HEK293 (cell line): Measurements from ENCODE around the gene GARRE1.

Source experiments
- CTCF ChIA-PET: fragments of 350-600 bp; formaldehyde crosslinking; extraction: SDS; loops from one replicate; lab custom pipeline; 2021; ENCODE audit warnings: antibody characterized with exemption; lab: Yijun Ruan, JAX
- POLR2A ChIA-PET: fragments of 300-600 bp; formaldehyde crosslinking; extraction: SDS; loops from one replicate; lab custom pipeline; 2020; ENCODE audit warnings: antibody characterized with exemption, inconsistent platforms; lab: Yijun Ruan, JAX
- H3K27ac ChIP-seq: fragments of 200-500 bp; sonication (Bioruptor generic); 2 replicates; pipeline ENCODE4 v1.5.1; 2014; ENCODE audit warnings: low read depth, low read length, control low read depth, inconsistent platforms; ENCODE audit errors: extremely low read depth
- H3K36me3 ChIP-seq, 2 experiments: fragments of 200-500 bp in 1 of 2; sonication (Bioruptor generic) in 1 of 2; 1 replicate in 1 of 2; 2 replicates in 1 of 2; pipeline ENCODE4 v1.5.1; 2014 to 2017; ENCODE audit warnings: inconsistent platforms in 2 of 2, low read length in 2 of 2; ENCODE audit not compliant: control insufficient read depth in 2 of 2, insufficient read depth in 1 of 2
- H3K4me1 ChIP-seq: fragments of 200-500 bp; sonication (Bioruptor generic); 2 replicates; pipeline ENCODE4 v1.5.1; 2014; ENCODE audit warnings: mild to moderate bottlenecking, low read length, inconsistent platforms; ENCODE audit not compliant: control insufficient read depth, insufficient read depth
- H3K4me3 ChIP-seq: 2 replicates; pipeline ENCODE4 v1.5.1; 2011; ENCODE audit warnings: low read depth, mild to moderate bottlenecking, control low read depth, low read length, moderate library complexity
- H3K9me3 ChIP-seq: fragments of 200-500 bp; sonication (Bioruptor generic); 2 replicates; pipeline ENCODE4 v1.5.1; 2014; ENCODE audit warnings: low read depth, low read length, inconsistent platforms; ENCODE audit not compliant: control insufficient read depth, insufficient read depth
- EGR2 ChIP-seq: fragments of 450-650 bp; formaldehyde crosslinking; IDR thresholded peaks from 2 replicates; pipeline ENCODE4 v1.5.1; 2016; ENCODE audit warnings: low read depth, missing biosample characterization, missing genetic modification characterization
- GLI4 ChIP-seq: fragments of 450-650 bp; formaldehyde crosslinking; IDR thresholded peaks from 2 replicates; pipeline ENCODE4 v1.5.1; 2016; ENCODE audit warnings: missing biosample characterization, missing genetic modification characterization
- IKZF3 ChIP-seq: fragments of 450-650 bp; IDR thresholded peaks from 2 replicates; pipeline ENCODE4 v1.5.0; 2018; ENCODE audit warnings: missing biosample characterization, mild to moderate bottlenecking, missing genetic modification characterization, moderate library complexity
- ZBTB48 ChIP-seq: fragments of 450-650 bp; formaldehyde crosslinking; IDR thresholded peaks from 2 replicates; pipeline ENCODE4 v1.5.1; 2016; ENCODE audit warnings: missing biosample characterization, missing genetic modification characterization
- ZFHX2 ChIP-seq: fragments of 450-650 bp; formaldehyde crosslinking; conservative IDR thresholded peaks from 2 replicates; pipeline ENCODE4 v1.5.1; 2016; ENCODE audit warnings: missing biosample characterization, missing genetic modification characterization
- ZNF146 ChIP-seq: fragments of 450-650 bp; formaldehyde crosslinking; IDR thresholded peaks from 2 replicates; pipeline ENCODE4 v1.5.1; 2016; ENCODE audit warnings: missing biosample characterization, missing genetic modification characterization
- ZNF391 ChIP-seq: fragments of 450-650 bp; formaldehyde crosslinking; IDR thresholded peaks from 2 replicates; pipeline ENCODE4 v1.5.1; 2016; ENCODE audit warnings: low read depth, missing biosample characterization, missing genetic modification characterization, borderline replicate concordance
- ZNF394 ChIP-seq: fragments of 450-650 bp; formaldehyde crosslinking; IDR thresholded peaks from 2 replicates; pipeline ENCODE4 v1.5.1; 2016; ENCODE audit warnings: missing biosample characterization, missing genetic modification characterization, mild to moderate bottlenecking, moderate library complexity, borderline replicate concordance
- ZNF600 ChIP-seq: fragments of 450-650 bp; formaldehyde crosslinking; IDR thresholded peaks from 2 replicates; pipeline ENCODE4 v1.5.1; 2016; ENCODE audit warnings: missing biosample characterization, missing genetic modification characterization
- ZNF621 ChIP-seq: fragments of 450-650 bp; formaldehyde crosslinking; IDR thresholded peaks from 2 replicates; pipeline ENCODE4 v1.5.1; 2017; ENCODE audit warnings: missing biosample characterization, missing genetic modification characterization
- TF ChIP-seq, protein P1 (sequence below): fragments of 450-650 bp; formaldehyde crosslinking; IDR thresholded peaks from 2 replicates; pipeline ENCODE4 v1.5.1; 2016; ENCODE audit warnings: missing biosample characterization, missing genetic modification characterization
- TF ChIP-seq, protein P2 (sequence below): fragments of 450-650 bp; formaldehyde crosslinking; IDR thresholded peaks from 2 replicates; pipeline ENCODE4 v1.5.1; 2016; ENCODE audit warnings: missing biosample characterization, missing genetic modification characterization
- TF ChIP-seq, protein P3 (sequence below): sonication (generic); formaldehyde crosslinking; IDR thresholded peaks from 2 replicates; pipeline ENCODE4 v1.8.1; 2022; ENCODE audit warnings: mild to moderate bottlenecking, moderate library complexity, missing genetic modification reagents
- TF ChIP-seq, protein P4 (sequence below): fragments of 450-650 bp; formaldehyde crosslinking; IDR thresholded peaks from 2 replicates; pipeline ENCODE4 v1.5.1; 2016; ENCODE audit warnings: missing biosample characterization, missing genetic modification characterization
- TF ChIP-seq, protein P5 (sequence below): fragments of 450-650 bp; IDR thresholded peaks from 2 replicates; pipeline ENCODE4 v1.5.1; 2018; ENCODE audit warnings: missing biosample characterization, mild to moderate bottlenecking, missing genetic modification characterization
- TF ChIP-seq, protein P6 (sequence below): fragments of 450-650 bp; formaldehyde crosslinking; IDR thresholded peaks from 2 replicates; pipeline ENCODE4 v1.5.1; 2016; ENCODE audit warnings: missing biosample characterization, missing genetic modification characterization

GARRE1 gene

DNA sequence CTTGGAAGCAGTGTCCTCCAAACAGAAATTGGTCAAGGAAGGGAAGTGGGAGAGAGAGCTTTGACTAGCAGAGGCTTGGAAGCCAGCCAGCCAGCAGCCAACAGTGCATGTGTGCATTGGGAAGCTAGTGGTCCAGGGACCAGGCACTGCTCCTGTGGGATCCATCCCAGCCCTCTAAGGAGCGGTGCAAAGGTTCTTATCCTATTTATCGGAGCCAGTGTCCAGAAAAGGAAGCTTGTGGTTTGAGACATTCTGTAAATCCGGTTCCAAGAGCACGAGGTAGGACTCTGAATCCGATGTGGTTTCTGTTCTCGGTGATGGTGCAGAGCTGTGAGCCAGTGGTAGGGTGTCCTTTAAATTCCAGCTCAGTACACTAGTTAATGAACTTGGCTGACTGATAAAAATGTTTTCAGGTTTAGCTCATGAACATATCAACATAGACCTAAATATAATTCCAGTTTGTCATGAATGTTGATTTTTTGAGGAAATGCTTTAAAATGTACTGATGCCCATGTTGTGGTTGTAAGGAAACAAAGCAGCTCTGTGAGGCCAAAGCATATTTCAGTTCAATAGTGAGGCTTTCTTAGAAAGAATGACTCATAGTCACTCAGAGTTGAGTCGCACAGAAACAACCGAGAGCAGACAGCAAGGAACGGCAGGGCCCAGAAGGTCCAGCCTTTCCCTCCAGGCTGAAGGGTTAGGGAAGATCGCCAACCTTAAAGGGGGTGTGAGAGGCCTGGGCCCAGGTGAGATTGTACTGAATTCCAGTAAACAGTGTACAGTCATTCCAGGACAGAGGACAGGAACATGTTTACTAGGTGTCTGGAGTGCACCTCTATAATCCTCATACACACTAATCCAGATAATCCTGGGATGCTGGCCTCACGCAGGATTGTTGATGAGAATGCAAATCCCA lies 21.5 kb upstream of the GARRE1 start (continued):
- TF ChIP-seq GLI4 (tag by site-specific recombination) (no peak), ZBTB48 (no peak; the same call in 1 of the 2 replicates)

DNA sequence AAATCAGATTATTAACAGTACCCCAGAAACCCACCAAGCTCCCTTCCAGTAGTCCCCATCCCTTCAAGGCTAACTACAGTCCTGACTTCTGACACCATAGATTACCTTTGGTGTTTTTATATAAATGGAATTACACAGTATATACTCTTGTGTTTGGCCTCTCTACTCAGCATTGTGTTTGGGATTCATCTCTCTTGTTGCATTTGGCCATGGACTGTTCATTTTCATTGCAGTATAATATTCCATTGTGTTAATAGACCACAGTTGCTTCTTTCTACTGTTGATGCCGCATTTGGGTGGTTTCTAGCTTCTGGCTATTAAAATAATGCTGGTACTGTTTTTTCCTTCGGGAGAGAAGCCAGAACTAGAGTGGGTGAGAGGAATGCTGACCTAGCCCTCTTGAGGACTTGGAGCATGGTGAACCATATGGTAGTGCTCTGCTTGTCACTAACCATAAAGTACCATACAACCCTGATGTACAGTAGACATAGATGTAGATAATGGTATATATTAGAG lies 18.9 kb upstream of the GARRE1 start:
- CTCF ChIA-PET: interaction anchor here (1.4 to 1.8 kb wide), 2 partner anchors 15 to 139 kb away, joined by 3 to 7 read pairs; no protein-coding TSS in a partner anchor
- no peak for TF ChIP-seq ZNF394 (tag by site-specific recombination)
- TF ChIP-seq, protein P1, sequence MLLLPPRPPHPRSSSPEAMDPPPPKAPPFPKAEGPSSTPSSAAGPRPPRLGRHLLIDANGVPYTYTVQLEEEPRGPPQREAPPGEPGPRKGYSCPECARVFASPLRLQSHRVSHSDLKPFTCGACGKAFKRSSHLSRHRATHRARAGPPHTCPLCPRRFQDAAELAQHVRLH (tag by site-specific recombination): peak; percentile 79; the same call in 1 of the 2 replicates
- TF ChIP-seq, protein P2, sequence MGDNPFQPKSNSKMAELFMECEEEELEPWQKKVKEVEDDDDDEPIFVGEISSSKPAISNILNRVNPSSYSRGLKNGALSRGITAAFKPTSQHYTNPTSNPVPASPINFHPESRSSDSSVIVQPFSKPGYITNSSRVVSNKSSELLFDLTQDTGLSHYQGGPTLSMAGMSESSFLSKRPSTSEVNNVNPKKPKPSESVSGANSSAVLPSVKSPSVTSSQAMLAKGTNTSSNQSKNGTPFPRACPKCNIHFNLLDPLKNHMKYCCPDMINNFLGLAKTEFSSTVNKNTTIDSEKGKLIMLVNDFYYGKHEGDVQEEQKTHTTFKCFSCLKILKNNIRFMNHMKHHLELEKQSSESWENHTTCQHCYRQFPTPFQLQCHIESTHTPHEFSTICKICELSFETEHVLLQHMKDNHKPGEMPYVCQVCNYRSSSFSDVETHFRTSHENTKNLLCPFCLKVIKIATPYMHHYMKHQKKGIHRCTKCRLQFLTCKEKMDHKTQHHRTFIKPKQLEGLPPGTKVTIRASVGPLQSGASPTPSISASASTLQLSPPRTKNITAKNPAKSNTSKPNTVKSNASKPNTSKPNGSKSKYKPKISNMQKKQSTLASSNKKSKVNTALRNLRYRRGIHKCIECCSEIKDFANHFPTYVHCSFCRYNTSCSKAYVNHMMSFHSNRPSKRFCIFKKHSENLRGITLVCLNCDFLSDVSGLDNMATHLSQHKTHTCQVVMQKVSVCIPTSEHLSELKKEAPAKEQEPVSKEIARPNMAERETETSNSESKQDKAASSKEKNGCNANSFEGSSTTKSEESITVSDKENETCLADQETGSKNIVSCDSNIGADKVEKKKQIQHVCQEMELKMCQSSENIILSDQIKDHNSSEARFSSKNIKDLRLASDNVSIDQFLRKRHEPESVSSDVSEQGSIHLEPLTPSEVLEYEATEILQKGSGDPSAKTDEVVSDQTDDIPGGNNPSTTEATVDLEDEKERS (tag by site-specific recombination): peak; percentile 69; the same call in 1 of the 2 replicates
- TF ChIP-seq ZNF621 (tag by site-specific recombination): no peak
- peak; percentile 100 for TF ChIP-seq ZNF146 (tag by site-specific recombination)
- Histone ChIP-seq H3K9me3 (no peaks in the 10 kb centered on the region), H3K36me3 (peaks cover 17 to 40% of the 10 kb centered on the region in 2 experiments), H3K27ac (peak overlapping the region; percentile 35), H3K4me3 (no peak overlapping the region), H3K4me1 (peaks cover 14% of the 10 kb centered on the region)
- POLR2A ChIA-PET: interaction anchor here (1.3 kb wide), 1 partner anchor 9 kb away, joined by 3 read pairs; no protein-coding TSS in a partner anchor

GRCh38 chr19:34236035-34236987 lies 18.0 kb upstream of the GARRE1 start:
- Histone ChIP-seq H3K27ac (peak overlapping the region; percentile 35), H3K4me3 (no peak overlapping the region), H3K36me3 (peaks cover 10 to 31% of the 10 kb centered on the region in 2 experiments), H3K9me3 (no peaks in the 10 kb centered on the region), H3K4me1 (peaks cover 14% of the 10 kb centered on the region)
- ChIA-PET CTCF (interaction anchor here (0.5 to 1.8 kb wide), 5 partner anchors 9 to 140 kb away, joined by 3 to 7 read pairs (median 3); no protein-coding TSS in a partner anchor), POLR2A (interaction anchor here (0.5 to 1.3 kb wide), 3 partner anchors 8 to 197 kb away, joined by 3 to 4 read pairs (median 3); no protein-coding TSS in a partner anchor)
- TF ChIP-seq, protein P3, sequence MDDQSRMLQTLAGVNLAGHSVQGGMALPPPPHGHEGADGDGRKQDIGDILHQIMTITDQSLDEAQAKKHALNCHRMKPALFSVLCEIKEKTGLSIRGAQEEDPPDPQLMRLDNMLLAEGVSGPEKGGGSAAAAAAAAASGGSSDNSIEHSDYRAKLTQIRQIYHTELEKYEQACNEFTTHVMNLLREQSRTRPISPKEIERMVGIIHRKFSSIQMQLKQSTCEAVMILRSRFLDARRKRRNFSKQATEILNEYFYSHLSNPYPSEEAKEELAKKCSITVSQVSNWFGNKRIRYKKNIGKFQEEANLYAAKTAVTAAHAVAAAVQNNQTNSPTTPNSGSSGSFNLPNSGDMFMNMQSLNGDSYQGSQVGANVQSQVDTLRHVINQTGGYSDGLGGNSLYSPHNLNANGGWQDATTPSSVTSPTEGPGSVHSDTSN (CRISPR knock-in tag): no peak
- TF ChIP-seq ZFHX2 (tag by site-specific recombination) (peak; percentile 65), ZNF391 (0 out of 2 replicates have a peak, but pooled peaks have one; percentile 45), IKZF3 (tag by site-specific recombination) (peak; percentile 57; the same call in 1 of the 2 replicates), ZNF600 (tag by site-specific recombination) (0 out of 2 replicates have a peak, but pooled peaks have one; percentile 28), EGR2 (peak; percentile 82)
- TF ChIP-seq, protein P4, sequence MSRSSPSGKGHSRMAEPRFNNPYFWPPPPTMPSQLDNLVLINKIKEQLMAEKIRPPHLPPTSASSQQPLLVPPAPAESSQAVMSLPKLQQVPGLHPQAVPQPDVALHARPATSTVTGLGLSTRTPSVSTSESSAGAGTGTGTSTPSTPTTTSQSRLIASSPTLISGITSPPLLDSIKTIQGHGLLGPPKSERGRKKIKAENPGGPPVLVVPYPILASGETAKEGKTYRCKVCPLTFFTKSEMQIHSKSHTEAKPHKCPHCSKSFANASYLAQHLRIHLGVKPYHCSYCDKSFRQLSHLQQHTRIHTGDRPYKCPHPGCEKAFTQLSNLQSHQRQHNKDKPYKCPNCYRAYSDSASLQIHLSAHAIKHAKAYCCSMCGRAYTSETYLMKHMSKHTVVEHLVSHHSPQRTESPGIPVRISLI: peak; percentile 84
- TF ChIP-seq, protein P5, sequence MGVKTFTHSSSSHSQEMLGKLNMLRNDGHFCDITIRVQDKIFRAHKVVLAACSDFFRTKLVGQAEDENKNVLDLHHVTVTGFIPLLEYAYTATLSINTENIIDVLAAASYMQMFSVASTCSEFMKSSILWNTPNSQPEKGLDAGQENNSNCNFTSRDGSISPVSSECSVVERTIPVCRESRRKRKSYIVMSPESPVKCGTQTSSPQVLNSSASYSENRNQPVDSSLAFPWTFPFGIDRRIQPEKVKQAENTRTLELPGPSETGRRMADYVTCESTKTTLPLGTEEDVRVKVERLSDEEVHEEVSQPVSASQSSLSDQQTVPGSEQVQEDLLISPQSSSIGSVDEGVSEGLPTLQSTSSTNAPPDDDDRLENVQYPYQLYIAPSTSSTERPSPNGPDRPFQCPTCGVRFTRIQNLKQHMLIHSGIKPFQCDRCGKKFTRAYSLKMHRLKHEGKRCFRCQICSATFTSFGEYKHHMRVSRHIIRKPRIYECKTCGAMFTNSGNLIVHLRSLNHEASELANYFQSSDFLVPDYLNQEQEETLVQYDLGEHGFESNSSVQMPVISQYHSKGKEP: peak; percentile 58; the same call in 1 of the 2 replicates
- TF ChIP-seq, protein P6, sequence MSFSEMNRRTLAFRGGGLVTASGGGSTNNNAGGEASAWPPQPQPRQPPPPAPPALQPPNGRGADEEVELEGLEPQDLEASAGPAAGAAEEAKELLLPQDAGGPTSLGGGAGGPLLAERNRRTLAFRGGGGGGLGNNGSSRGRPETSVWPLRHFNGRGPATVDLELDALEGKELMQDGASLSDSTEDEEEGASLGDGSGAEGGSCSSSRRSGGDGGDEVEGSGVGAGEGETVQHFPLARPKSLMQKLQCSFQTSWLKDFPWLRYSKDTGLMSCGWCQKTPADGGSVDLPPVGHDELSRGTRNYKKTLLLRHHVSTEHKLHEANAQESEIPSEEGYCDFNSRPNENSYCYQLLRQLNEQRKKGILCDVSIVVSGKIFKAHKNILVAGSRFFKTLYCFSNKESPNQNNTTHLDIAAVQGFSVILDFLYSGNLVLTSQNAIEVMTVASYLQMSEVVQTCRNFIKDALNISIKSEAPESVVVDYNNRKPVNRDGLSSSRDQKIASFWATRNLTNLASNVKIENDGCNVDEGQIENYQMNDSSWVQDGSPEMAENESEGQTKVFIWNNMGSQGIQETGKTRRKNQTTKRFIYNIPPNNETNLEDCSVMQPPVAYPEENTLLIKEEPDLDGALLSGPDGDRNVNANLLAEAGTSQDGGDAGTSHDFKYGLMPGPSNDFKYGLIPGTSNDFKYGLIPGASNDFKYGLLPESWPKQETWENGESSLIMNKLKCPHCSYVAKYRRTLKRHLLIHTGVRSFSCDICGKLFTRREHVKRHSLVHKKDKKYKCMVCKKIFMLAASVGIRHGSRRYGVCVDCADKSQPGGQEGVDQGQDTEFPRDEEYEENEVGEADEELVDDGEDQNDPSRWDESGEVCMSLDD (tag by site-specific recombination): no peak
